Panc1 (cell line): ENCODE measurements around the gene KRTAP2-3. TPM values are rescaled to one million over a fixed set of nuclear protein-coding genes. Genes with fewer than 3 reads are reported as not detected.
"Not testable (repeated sequence)": the region's sequence is repeated elsewhere in the genome, so short reads cannot be mapped to it uniquely, and the experiment has no call there.

Source experiments
- ATAC-seq: fragments of 200-7000 bp; cut with Tn5 transposase; 2 replicates; pipeline ENCODE4 v1.9.1; 2020; ENCODE audit warnings: mild to moderate bottlenecking, moderate library complexity
- BruUV-seq: library from RNA; stranded (reverse); fragments of 400-500 nt; replicated peaks from 2 replicates; lab custom pipeline; 2021; lab: Mats Ljungman, UMichigan
- CTCF ChIA-PET: fragments of 300-600 bp; sonication (Branson Sonifier 250); formaldehyde crosslinking; loops from one replicate; lab custom pipeline; 2022; ENCODE audit warnings: antibody characterized with exemption; lab: Charles Lee
- POLR2A ChIA-PET: fragments of 300-600 bp; sonication (Branson Sonifier 250); formaldehyde crosslinking; loops from one replicate; lab custom pipeline; 2022; ENCODE audit warnings: antibody characterized with exemption; lab: Charles Lee
- DNase-seq: peaks from one replicate; pipeline ENCODE4 v3.0.0-alpha.2; 2010; ENCODE audit warnings: low read depth, low spot score
- H3K27ac ChIP-seq: 2 replicates; pipeline ENCODE4 v1.5.1; 2011; ENCODE audit warnings: mild to moderate bottlenecking, low read length, inconsistent platforms
- H3K27me3 ChIP-seq: fragments of 200-500 bp; sonication (Bioruptor generic); 2 replicates; pipeline ENCODE4 v1.6.0; 2014; ENCODE audit warnings: low read length, inconsistent platforms; ENCODE audit not compliant: control insufficient read depth, insufficient read depth
- H3K36me3 ChIP-seq: fragments of 200-500 bp; sonication (Bioruptor generic); 2 replicates; pipeline ENCODE4 v1.5.1; 2014; ENCODE audit warnings: inconsistent platforms, mild to moderate bottlenecking, low read length, moderate library complexity; ENCODE audit not compliant: control insufficient read depth, insufficient read depth
- H3K4me1 ChIP-seq: 2 replicates; pipeline ENCODE4 v1.5.1; 2011; ENCODE audit warnings: inconsistent platforms, mild to moderate bottlenecking, low read length, moderate library complexity; ENCODE audit not compliant: control insufficient read depth, insufficient read depth
- H3K4me3 ChIP-seq, 2 experiments: 2 replicates each; pipeline ENCODE4 v1.5.1; 2011 to 2012; ENCODE audit warnings: low read depth in 2 of 2, low read length in 2 of 2, mild to moderate bottlenecking in 2 of 2, inconsistent platforms in 1 of 2, moderate library complexity in 1 of 2
- H3K9me3 ChIP-seq: fragments of 200-500 bp; sonication (Bioruptor generic); 2 replicates; pipeline ENCODE4 v1.5.1; 2014; ENCODE audit warnings: low read depth, mild to moderate bottlenecking, inconsistent platforms, low read length, moderate library complexity; ENCODE audit not compliant: control insufficient read depth, insufficient read depth
- CTCF ChIP-seq: fragments of 450-650 bp; IDR thresholded peaks from 2 replicates; pipeline ENCODE4 v1.5.1; 2017; ENCODE audit warnings: mild to moderate bottlenecking
- POLR2AphosphoS5 ChIP-seq: IDR thresholded peaks from 2 replicates; pipeline ENCODE4 v1.6.1; 2012; ENCODE audit warnings: mild to moderate bottlenecking, low read depth, low read length, moderate library complexity
- SIN3A ChIP-seq: IDR thresholded peaks from 2 replicates; pipeline ENCODE4 v1.6.1; 2012; ENCODE audit warnings: low read depth, mild to moderate bottlenecking, low read length, moderate library complexity, borderline replicate concordance; ENCODE audit not compliant: insufficient read depth
- TCF7L2 ChIP-seq: IDR thresholded peaks from 2 replicates; pipeline ENCODE4 v1.6.1; 2011; ENCODE audit warnings: mild to moderate bottlenecking, low read depth, low read length, inconsistent platforms
- in situ Hi-C: cut with HindIII; loops from 2 replicates; pipeline ENCODE4 v1.10.0; 2016; ENCODE audit warnings: low sequenced_read_pairs, low pct_unique_long_range_greater_than_20kb
- intact Hi-C: fragments of 100-400 bp; cut with micrococcal nuclease; formaldehyde crosslinking; loops from one replicate; pipeline ENCODE4 v1.10.0; 2022; ENCODE audit not compliant: unreplicated experiment
- total RNA-seq: library from RNA; stranded (reverse); gene quantifications from one replicate; pipeline ENCODE4 v1.2.1, GENCODE V29; 2021; ENCODE audit not compliant: unreplicated experiment
- TF ChIP-seq, protein P1 (sequence below), 2 experiments: IDR thresholded peaks; 2 replicates each; pipeline ENCODE4 v1.6.1; 2011 to 2012; ENCODE audit warnings: low read depth in 2 of 2, control low read depth in 1 of 2, low read length in 1 of 2, mild to moderate bottlenecking in 1 of 2, moderate library complexity in 1 of 2; ENCODE audit not compliant: insufficient read depth in 1 of 2

Gene KRTAP2-3
- total RNA-seq, 1 experiment from 2014 or later = not detected

DNA sequence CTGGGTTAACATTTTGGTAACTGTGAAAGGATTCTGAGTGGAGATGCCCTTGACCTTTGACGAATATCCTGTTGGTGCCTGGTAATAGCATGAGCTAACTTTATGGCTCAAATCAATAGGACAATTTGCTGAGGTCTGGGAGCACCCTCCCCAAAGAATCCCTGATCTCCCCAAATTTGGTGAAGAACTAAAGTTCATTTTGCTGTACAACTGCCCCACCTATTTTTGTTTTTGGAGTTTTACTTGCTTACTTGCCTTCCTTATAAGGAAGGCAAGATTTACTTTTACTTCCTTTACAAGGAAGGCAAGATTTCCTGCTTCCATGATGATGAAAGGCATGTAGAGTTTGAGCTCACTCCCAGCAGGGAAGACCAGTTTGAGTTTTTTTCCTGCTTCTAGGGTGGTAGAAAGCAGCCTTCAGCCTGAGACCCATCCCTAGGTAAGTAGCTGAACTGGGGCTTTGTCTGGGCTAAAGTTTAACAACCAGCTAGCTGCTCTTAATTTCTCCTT lies 48.1 kb upstream of the KRTAP2-3 start:
- Histone ChIP-seq H3K27ac (no peak overlapping the region), H3K9me3 (peaks cover 10% of the 10 kb centered on the region; the same call in 1 of the 2 replicates), H3K4me3 (no peak overlapping the region), H3K36me3 (no peaks in the 10 kb centered on the region), H3K4me1 (no peaks in the 10 kb centered on the region), H3K27me3 (no peaks in the 10 kb centered on the region)
- no peak for DNase-seq
- ATAC-seq = no peak
- CTCF ChIA-PET = no interaction called here
- intact Hi-C loops (no loop called here), in situ Hi-C loops (no loop called here)
- no TSS peak for BruUV-seq
- TF ChIP-seq CTCF (no peak), TCF7L2 (no peak), SIN3A (no peak), POLR2AphosphoS5 (no peak)
- TF ChIP-seq, protein P1, sequence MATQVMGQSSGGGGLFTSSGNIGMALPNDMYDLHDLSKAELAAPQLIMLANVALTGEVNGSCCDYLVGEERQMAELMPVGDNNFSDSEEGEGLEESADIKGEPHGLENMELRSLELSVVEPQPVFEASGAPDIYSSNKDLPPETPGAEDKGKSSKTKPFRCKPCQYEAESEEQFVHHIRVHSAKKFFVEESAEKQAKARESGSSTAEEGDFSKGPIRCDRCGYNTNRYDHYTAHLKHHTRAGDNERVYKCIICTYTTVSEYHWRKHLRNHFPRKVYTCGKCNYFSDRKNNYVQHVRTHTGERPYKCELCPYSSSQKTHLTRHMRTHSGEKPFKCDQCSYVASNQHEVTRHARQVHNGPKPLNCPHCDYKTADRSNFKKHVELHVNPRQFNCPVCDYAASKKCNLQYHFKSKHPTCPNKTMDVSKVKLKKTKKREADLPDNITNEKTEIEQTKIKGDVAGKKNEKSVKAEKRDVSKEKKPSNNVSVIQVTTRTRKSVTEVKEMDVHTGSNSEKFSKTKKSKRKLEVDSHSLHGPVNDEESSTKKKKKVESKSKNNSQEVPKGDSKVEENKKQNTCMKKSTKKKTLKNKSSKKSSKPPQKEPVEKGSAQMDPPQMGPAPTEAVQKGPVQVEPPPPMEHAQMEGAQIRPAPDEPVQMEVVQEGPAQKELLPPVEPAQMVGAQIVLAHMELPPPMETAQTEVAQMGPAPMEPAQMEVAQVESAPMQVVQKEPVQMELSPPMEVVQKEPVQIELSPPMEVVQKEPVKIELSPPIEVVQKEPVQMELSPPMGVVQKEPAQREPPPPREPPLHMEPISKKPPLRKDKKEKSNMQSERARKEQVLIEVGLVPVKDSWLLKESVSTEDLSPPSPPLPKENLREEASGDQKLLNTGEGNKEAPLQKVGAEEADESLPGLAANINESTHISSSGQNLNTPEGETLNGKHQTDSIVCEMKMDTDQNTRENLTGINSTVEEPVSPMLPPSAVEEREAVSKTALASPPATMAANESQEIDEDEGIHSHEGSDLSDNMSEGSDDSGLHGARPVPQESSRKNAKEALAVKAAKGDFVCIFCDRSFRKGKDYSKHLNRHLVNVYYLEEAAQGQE (IDR thresholded peaks at IDR 0.05; ENCODE audit: insufficient read depth in 1 of 2, low read depth in 2 of 2, low read length in 1 of 2) = no peak
- POLR2A ChIA-PET = no interaction called here

- in situ Hi-C loops, ATAC-seq, H3K9me3 ChIP-seq, POLR2A ChIA-PET, H3K36me3 ChIP-seq, H3K27ac ChIP-seq, H3K4me3 ChIP-seq, H3K27me3 ChIP-seq, DNase-seq, CTCF ChIA-PET, H3K4me1 ChIP-seq, BruUV-seq, intact Hi-C loops: not testable (repeated sequence)
Observed at GRCh38 chr17:41105347-41105746, 45.4 kb upstream of the KRTAP2-3 start, which contains the start of gene KRTAP4-9. Gene KRTAP4-9, plus strand, starts transcription at chr17:41105389. Its CDS starts 0 bp downstream, at chr17:41105389.

DNA sequence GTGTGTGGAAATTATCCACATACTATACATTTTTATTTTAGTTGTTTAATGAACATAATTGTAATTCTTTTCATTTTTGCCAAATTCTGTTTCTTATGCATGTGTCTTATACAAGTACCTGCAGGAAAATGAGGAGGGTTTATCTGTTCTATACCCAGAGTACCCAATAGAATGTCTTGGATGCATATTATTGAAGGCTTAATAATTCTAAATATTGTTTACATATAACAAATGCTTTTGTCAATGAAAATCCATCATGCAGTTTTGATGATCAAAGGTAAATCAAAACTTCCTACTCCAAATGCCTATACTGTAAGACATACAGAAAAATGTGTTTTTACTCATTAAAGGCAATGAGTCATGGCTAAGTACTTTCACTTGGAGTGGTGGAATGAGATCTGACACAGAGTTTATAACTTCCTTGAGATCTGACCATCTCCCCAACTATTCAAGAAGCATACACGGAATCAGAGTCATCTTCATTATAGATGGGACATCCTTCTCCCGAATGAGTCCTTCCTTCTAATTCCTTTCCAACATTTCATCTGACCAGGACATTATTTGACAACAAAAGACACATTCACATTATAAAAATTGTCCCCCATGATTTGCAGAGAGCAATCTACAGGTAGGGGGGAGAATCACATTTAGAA lies 44.6 kb upstream of the KRTAP2-3 start:
- in situ Hi-C loops, H3K36me3 ChIP-seq, H3K9me3 ChIP-seq, DNase-seq, H3K27me3 ChIP-seq, H3K4me1 ChIP-seq, H3K4me3 ChIP-seq, H3K27ac ChIP-seq, CTCF ChIA-PET, BruUV-seq: not testable (repeated sequence)
- POLR2A ChIA-PET = interaction anchor here (0.6 kb wide), 1 partner anchor 653 kb away, joined by 3 read pairs; no protein-coding TSS in a partner anchor
- peak; percentile 85 for ATAC-seq
- intact Hi-C loops = loop anchor here (5.0 kb wide), 1 partner anchor 378 kb away; the partner anchor contains the start of gene KRT35
